Subcutaneous abdominal adipose tissue (tissue), 5 donors: ENCODE results near the gene FSTL1.
A peak's percentile ranks its signal among the peaks of the same experiment; 100 is the strongest.

Source experiments
- H3K27ac ChIP-seq: one replicate; pipeline ENCODE4 v1.7.0; 2013; ENCODE audit warnings: low read depth, mild to moderate bottlenecking, inconsistent platforms, low read length, moderate library complexity
- H3K27me3 ChIP-seq, 5 donors: one replicate each; pipeline ENCODE4 v1.7.0; 2013; ENCODE audit warnings: low read length in 5 of 5, inconsistent platforms in 1 of 5; ENCODE audit not compliant: control insufficient read depth in 5 of 5, insufficient read depth in 4 of 5
- H3K36me3 ChIP-seq, 5 donors: one replicate each; pipeline ENCODE4 v1.7.0; 2013; ENCODE audit warnings: low read length in 5 of 5; ENCODE audit not compliant: control insufficient read depth in 5 of 5, insufficient read depth in 5 of 5
- H3K4me1 ChIP-seq, 5 donors: one replicate each; pipeline ENCODE4 v1.7.0; 2013; ENCODE audit warnings: low read length in 5 of 5, mild to moderate bottlenecking in 3 of 5, moderate library complexity in 1 of 5; ENCODE audit not compliant: control insufficient read depth in 5 of 5, insufficient read depth in 5 of 5
- H3K4me3 ChIP-seq, 5 donors: one replicate each; pipeline ENCODE4 v1.7.0; 2013; ENCODE audit warnings: low read length in 5 of 5, low read depth in 1 of 5
- H3K9ac ChIP-seq, 5 donors: one replicate each; pipeline ENCODE4 v1.7.0; 2013; ENCODE audit warnings: low read length in 5 of 5, mild to moderate bottlenecking in 4 of 5, moderate library complexity in 3 of 5
- H3K9me3 ChIP-seq, 5 donors: one replicate each; pipeline ENCODE4 v1.7.0; 2013; ENCODE audit warnings: low read length in 5 of 5; ENCODE audit not compliant: control insufficient read depth in 5 of 5
- donor health status: healthy.
- donor health status: healthy.
- donor health status: healthy.
- donor health status: healthy.
- donor health status: healthy.

The FSTL1 gene

GRCh38 chr3:120353463-120353862 lies 97.3 kb downstream of the FSTL1 start:
- Histone ChIP-seq H3K4me3 (no peak overlapping the region), H3K27me3 (no peaks in the 10 kb centered on the region), H3K36me3 (no peaks in the 10 kb centered on the region), H3K9ac (no peak overlapping the region), H3K9me3 (no peaks in the 10 kb centered on the region), H3K27ac (no peak overlapping the region), H3K4me1 (peaks cover under 1 to 13% (median 11%) of the 10 kb centered on the region in 5 donors)

GRCh38 chr3:120352017-120352416 lies 98.8 kb downstream of the FSTL1 start:
- Histone ChIP-seq H3K9me3 (no peaks in the 10 kb centered on the region), H3K36me3 (no peaks in the 10 kb centered on the region), H3K9ac (no peak overlapping the region), H3K4me3 (no peak overlapping the region), H3K27me3 (no peaks in the 10 kb centered on the region), H3K4me1 (peaks cover 6 to 24% (median 21%) of the 10 kb centered on the region in 5 donors), H3K27ac (no peak overlapping the region)

- peak overlapping the region; percentile 96 for H3K27ac ChIP-seq
- no peaks in the 10 kb centered on the region for H3K27me3 ChIP-seq
- H3K9me3 ChIP-seq, result no peaks in the 10 kb centered on the region
- H3K9ac ChIP-seq, result peak overlapping the region in 2 of 5 donors; percentile 83 to 95
- peak overlapping the region; percentile 85 to 95 (median 92) for H3K4me3 ChIP-seq
- H3K36me3 ChIP-seq, result no peaks in the 10 kb centered on the region
- H3K4me1 ChIP-seq, result peaks cover 6 to 28% (median 21%) of the 10 kb centered on the region in 5 donors
These were observed 100.3 kb downstream of the FSTL1 start for GRCh38 chr3:120350401-120350941.

- H3K36me3 ChIP-seq, result no peaks in the 10 kb centered on the region
- H3K9ac ChIP-seq, result peak overlapping the region; percentile 77 to 95 (median 83)
These were observed 101.0 kb downstream of the FSTL1 start for GRCh38 chr3:120349855-120350125.

GRCh38 chr3:120348991-120349854 lies 101.6 kb downstream of the FSTL1 start, which contains the start of gene LRRC58:
LRRC58 (minus strand) TSS chr3:120349354; CDS start chr3:120349243, 111 bp downstream.
- no peaks in the 10 kb centered on the region for H3K9me3 ChIP-seq
- peak within 1 kb of the TSS; percentile 79 to 95 (median 87) for H3K9ac ChIP-seq
- peak within 1 kb of the TSS; percentile 96 for H3K27ac ChIP-seq
- H3K27me3 ChIP-seq, result no peaks in the 10 kb centered on the region
- H3K36me3 ChIP-seq, result no peaks in the 10 kb centered on the region
- peak within 1 kb of the TSS; percentile 86 to 95 (median 92) for H3K4me3 ChIP-seq
- peaks cover 6 to 28% (median 21%) of the 10 kb centered on the region in 5 donors for H3K4me1 ChIP-seq

More at GRCh38 chr3:120349855-120350125, 101.0 kb downstream of the FSTL1 start:
- Histone ChIP-seq H3K27ac (peak overlapping the region; percentile 96), H3K27me3 (no peaks in the 10 kb centered on the region), H3K4me1 (peaks cover 6 to 28% (median 21%) of the 10 kb centered on the region in 5 donors), H3K9me3 (no peaks in the 10 kb centered on the region), H3K4me3 (peak overlapping the region; percentile 85 to 95 (median 92))

- Histone ChIP-seq H3K27me3 (no peaks in the 10 kb centered on the region), H3K4me1 (peaks cover 6 to 28% (median 21%) of the 10 kb centered on the region in 5 donors)
These were observed 102.5 kb downstream of the FSTL1 start for GRCh38 chr3:120348065-120348990.

GRCh38 chr3:120344349-120344748 lies 106.4 kb downstream of the FSTL1 start:
- H3K4me3 ChIP-seq, result no peak overlapping the region
- H3K4me1 ChIP-seq, result peaks cover 6 to 18% (median 14%) of the 10 kb centered on the region in 5 donors
- no peak overlapping the region for H3K9ac ChIP-seq

More at GRCh38 chr3:120348065-120348990, 102.5 kb downstream of the FSTL1 start:
- Histone ChIP-seq H3K36me3 (no peaks in the 10 kb centered on the region), H3K9me3 (no peaks in the 10 kb centered on the region), H3K4me3 (peak overlapping the region; percentile 86 to 95 (median 92)), H3K9ac (peak overlapping the region; percentile 79 to 92 (median 87)), H3K27ac (peak overlapping the region; percentile 96)

More at GRCh38 chr3:120344349-120344748, 106.4 kb downstream of the FSTL1 start:
- H3K36me3 ChIP-seq, result peaks cover 0 to 10% (median 0%) of the 10 kb centered on the region in 5 donors
- H3K9me3 ChIP-seq, result peaks cover 0 to 2% (median 0%) of the 10 kb centered on the region in 5 donors
- no peak overlapping the region for H3K27ac ChIP-seq
- no peaks in the 10 kb centered on the region for H3K27me3 ChIP-seq
